Measurements from ENCODE around the gene PLK5.
"Not testable (repeated sequence)": the region's sequence is repeated elsewhere in the genome, so short reads cannot be mapped to it uniquely, and the experiment has no call there.

The PLK5 gene

DNA sequence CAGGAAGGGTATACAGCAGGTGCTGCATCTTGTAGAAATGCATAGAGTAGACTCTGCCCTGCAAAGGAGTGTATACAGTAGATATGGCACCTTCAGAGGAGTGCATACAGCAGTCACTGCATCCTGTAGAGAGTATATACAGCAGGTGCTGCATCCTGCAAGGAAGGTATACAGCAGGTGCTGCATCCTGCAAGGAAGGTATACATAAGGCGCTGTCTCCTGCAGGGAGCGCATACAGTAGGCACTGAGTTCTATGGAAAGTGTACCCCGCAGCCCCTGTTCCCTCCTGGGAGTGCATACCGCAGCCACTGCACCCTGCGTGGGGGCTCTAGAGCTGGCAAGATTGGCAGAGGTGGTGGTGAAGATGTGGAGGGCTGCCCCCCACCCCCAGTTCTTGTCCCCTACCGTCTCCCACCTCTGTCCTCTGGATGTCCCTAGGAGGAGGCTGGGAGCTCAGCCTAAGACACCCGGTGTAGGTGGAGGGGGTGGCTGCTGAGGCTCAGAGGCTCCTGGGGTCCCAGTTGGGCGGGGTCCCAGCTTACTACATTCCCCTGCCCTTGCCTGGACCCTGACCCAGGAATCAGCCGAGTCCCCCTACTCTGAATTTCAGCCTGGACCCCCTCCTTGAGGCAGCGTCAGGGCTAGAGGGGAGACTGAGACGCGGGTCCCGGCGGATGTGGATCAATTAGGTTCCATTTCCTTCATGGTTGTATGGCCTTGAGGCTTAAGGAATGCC, 8.7 kb upstream of the PLK5 start:
- TF ChIP-seq EZH2phosphoT487 (IDR thresholded peaks at IDR 0.05; ENCODE audit: borderline replicate concordance, low read length): no peak
- TF ChIP-seq, protein P1, sequence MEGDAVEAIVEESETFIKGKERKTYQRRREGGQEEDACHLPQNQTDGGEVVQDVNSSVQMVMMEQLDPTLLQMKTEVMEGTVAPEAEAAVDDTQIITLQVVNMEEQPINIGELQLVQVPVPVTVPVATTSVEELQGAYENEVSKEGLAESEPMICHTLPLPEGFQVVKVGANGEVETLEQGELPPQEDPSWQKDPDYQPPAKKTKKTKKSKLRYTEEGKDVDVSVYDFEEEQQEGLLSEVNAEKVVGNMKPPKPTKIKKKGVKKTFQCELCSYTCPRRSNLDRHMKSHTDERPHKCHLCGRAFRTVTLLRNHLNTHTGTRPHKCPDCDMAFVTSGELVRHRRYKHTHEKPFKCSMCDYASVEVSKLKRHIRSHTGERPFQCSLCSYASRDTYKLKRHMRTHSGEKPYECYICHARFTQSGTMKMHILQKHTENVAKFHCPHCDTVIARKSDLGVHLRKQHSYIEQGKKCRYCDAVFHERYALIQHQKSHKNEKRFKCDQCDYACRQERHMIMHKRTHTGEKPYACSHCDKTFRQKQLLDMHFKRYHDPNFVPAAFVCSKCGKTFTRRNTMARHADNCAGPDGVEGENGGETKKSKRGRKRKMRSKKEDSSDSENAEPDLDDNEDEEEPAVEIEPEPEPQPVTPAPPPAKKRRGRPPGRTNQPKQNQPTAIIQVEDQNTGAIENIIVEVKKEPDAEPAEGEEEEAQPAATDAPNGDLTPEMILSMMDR (IDR thresholded peaks at IDR 0.05; ENCODE audit: low read depth, low read length, poor library complexity, severe bottlenecking): no peak
- H3K4me2 ChIP-seq (ENCODE audit: low read length): no peak overlapping the region
- no peak overlapping the region for H3K27ac ChIP-seq (ENCODE audit: low read depth, low read length)
- H3F3A ChIP-seq (ENCODE audit: control insufficient read depth, insufficient read depth): no peaks in the 10 kb centered on the region
- peaks cover 16% of the 10 kb centered on the region for H3K27me3 ChIP-seq (ENCODE audit: control insufficient read depth, low read length)
- no peak overlapping the region for H3K4me3 ChIP-seq (ENCODE audit: low read length)
- H3K4me1 ChIP-seq (ENCODE audit: control insufficient read depth, low read length): peaks cover 10% of the 10 kb centered on the region
- H3K9me3 ChIP-seq (ENCODE audit: control insufficient read depth, insufficient read depth, low read length): no peaks in the 10 kb centered on the region
- no peaks in the 10 kb centered on the region for H3K79me2 ChIP-seq (ENCODE audit: control insufficient read depth, low read length)
- H3K9me2 ChIP-seq (replicated peaks; ENCODE audit: control insufficient read depth, low read length): no peaks in the 10 kb centered on the region
- no peaks in the 10 kb centered on the region for H3K36me3 ChIP-seq (ENCODE audit: control insufficient read depth, low read length)
- 0 out of 2 replicates have a peak, but pooled peaks cover 3% of the 10 kb centered on the region for H4K20me1 ChIP-seq (ENCODE audit: control insufficient read depth, insufficient read depth, low read depth, low read length)

DNA sequence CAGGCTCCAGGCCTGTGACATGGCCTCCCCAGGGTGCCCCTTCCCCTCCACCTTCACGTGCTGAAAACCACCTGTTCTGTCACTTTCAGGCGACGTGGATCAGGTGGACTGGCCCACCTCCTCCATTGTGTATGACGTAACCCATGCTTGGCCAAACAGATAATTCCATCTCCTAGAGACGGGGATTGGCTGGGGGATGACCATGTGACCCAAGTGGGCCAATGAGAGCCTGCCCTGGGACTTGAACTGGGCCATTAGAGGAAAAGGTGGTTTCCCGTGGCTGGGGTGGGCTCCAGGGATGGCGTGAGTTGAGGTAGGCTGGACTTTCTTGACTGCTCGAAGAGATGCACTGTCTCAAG, 7.5 kb upstream of the PLK5 start:
- H3K4me2 ChIP-seq (ENCODE audit: low read length): no peak overlapping the region
- H3F3A ChIP-seq (ENCODE audit: control insufficient read depth, insufficient read depth): no peaks in the 10 kb centered on the region
- peaks cover 10% of the 10 kb centered on the region for H3K4me1 ChIP-seq (ENCODE audit: control insufficient read depth, low read length)
- H3K27ac ChIP-seq (ENCODE audit: low read depth, low read length): no peak overlapping the region
- no peaks in the 10 kb centered on the region for H3K9me2 ChIP-seq (replicated peaks; ENCODE audit: control insufficient read depth, low read length)
- no peaks in the 10 kb centered on the region for H3K79me2 ChIP-seq (ENCODE audit: control insufficient read depth, low read length)
- no peak for TF ChIP-seq EZH2phosphoT487 (IDR thresholded peaks at IDR 0.05; ENCODE audit: borderline replicate concordance, low read length)
- TF ChIP-seq, protein P1 (IDR thresholded peaks at IDR 0.05; ENCODE audit: low read depth, low read length, poor library complexity, severe bottlenecking): no peak
- H3K4me3 ChIP-seq (ENCODE audit: low read length): no peak overlapping the region
- 0 out of 2 replicates have a peak, but pooled peaks cover 3% of the 10 kb centered on the region for H4K20me1 ChIP-seq (ENCODE audit: control insufficient read depth, insufficient read depth, low read depth, low read length)
- H3K27me3 ChIP-seq (ENCODE audit: control insufficient read depth, low read length): peaks cover 6% of the 10 kb centered on the region
- no peaks in the 10 kb centered on the region for H3K9me3 ChIP-seq (ENCODE audit: control insufficient read depth, insufficient read depth, low read length)
- no peaks in the 10 kb centered on the region for H3K36me3 ChIP-seq (ENCODE audit: control insufficient read depth, low read length)

DNA sequence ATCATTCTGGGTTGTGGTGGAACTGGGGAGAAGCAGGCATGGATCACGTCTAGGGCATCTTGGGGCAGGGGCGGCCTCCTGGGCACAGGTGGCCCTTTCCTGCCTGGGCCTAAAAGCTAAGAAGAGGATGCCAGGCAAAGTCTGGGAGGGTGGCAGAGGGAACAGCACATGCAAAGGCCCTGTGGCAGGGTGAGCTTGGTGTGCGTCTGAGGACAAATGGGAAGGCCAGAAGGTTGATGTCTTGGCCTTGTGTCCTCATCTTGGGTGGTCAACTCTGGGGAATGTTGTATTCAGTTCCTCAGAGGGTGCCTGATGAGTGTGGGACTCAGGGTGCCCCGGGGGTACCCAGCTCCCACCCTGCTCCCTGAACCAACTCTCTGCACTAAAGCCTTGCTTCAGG, 5.4 kb upstream of the PLK5 start:
- Histone ChIP-seq H3K9me2 (replicated peaks; ENCODE audit: control insufficient read depth, low read length) (no peaks in the 10 kb centered on the region), H3K9me3 (ENCODE audit: control insufficient read depth, insufficient read depth, low read length) (no peaks in the 10 kb centered on the region), H3K27ac (ENCODE audit: low read depth, low read length) (no peak overlapping the region), H3K4me2 (ENCODE audit: low read length) (no peak overlapping the region), H4K20me1 (ENCODE audit: control insufficient read depth, insufficient read depth, low read depth, low read length) (no peaks in the 10 kb centered on the region), H3K4me1 (ENCODE audit: control insufficient read depth, low read length) (no peaks in the 10 kb centered on the region; the same call in 1 of the 2 replicates), H3K27me3 (ENCODE audit: control insufficient read depth, low read length) (no peaks in the 10 kb centered on the region), H3K36me3 (ENCODE audit: control insufficient read depth, low read length) (no peaks in the 10 kb centered on the region), H3K4me3 (ENCODE audit: low read length) (no peak overlapping the region), H3K79me2 (ENCODE audit: control insufficient read depth, low read length) (no peaks in the 10 kb centered on the region), H3F3A (ENCODE audit: control insufficient read depth, insufficient read depth) (no peaks in the 10 kb centered on the region)
- TF ChIP-seq, protein P1 (IDR thresholded peaks at IDR 0.05; ENCODE audit: low read depth, low read length, poor library complexity, severe bottlenecking): no peak
- no peak for TF ChIP-seq EZH2phosphoT487 (IDR thresholded peaks at IDR 0.05; ENCODE audit: borderline replicate concordance, low read length)

DNA sequence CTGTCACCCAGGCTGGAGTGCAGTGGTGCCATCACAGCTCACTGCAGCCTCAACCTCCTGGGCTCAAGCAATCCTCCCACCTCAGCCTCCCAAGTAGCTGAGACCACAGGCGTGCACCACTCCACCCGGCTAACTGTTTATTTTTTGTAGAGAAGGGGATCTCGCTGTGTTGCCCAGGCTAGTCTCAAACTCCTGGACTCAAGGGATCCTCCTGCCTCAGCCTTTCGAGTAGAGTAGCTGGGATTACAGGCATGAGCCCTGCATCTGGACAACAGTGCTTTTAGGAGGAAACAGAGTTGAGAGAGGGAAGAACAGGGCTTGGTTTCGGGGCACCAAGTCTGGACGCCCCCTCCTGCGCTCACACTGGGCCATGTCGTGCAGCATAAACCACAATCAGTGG, 4.1 kb upstream of the PLK5 start:
- not testable (repeated sequence) for H3K4me2 ChIP-seq (ENCODE audit: low read length)

More for the DNA sequence above, 4.1 kb upstream of the PLK5 start:
- H3K4me3 ChIP-seq (ENCODE audit: low read length); H3K9me2 ChIP-seq (replicated peaks; ENCODE audit: control insufficient read depth, low read length); H4K20me1 ChIP-seq (ENCODE audit: control insufficient read depth, insufficient read depth, low read depth, low read length); H3K27ac ChIP-seq (ENCODE audit: low read depth, low read length); H3K27me3 ChIP-seq (ENCODE audit: control insufficient read depth, low read length); H3K36me3 ChIP-seq (ENCODE audit: control insufficient read depth, low read length); H3F3A ChIP-seq (ENCODE audit: control insufficient read depth, insufficient read depth); H3K79me2 ChIP-seq (ENCODE audit: control insufficient read depth, low read length); H3K4me1 ChIP-seq (ENCODE audit: control insufficient read depth, low read length); H3K9me3 ChIP-seq (ENCODE audit: control insufficient read depth, insufficient read depth, low read length): not testable (repeated sequence)

Measured in DOHH2 (cell line).